HG02852 (cell line): ENCODE data around the gene CD28.
A peak's percentile ranks its signal among the peaks of the same experiment; 100 is the strongest.

ENCODE experiments used
- ATAC-seq: cut with Tn5 transposase; IDR thresholded peaks from one replicate; pipeline ENCODE4 v1.9.1; 2021; ENCODE audit warnings: mild to moderate bottlenecking, moderate library complexity; ENCODE audit not compliant: unreplicated experiment

Gene CD28

DNA sequence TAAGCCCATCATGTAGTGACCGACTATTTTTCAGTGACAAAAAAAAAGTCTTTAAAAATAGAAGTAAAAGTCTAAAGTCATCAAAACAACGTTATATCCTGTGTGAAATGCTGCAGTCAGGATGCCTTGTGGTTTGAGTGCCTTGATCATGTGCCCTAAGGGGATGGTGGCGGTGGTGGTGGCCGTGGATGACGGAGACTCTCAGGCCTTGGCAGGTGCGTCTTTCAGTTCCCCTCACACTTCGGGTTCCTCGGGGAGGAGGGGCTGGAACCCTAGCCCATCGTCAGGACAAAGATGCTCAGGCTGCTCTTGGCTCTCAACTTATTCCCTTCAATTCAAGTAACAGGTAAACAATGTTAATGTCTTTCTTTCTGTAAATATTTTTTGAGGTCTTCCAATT lies at the start of gene CD28:
CD28 (plus strand) TSS at position 237 of the 400 bp plus-strand sequence; CDS start at position 295, 58 bp downstream.
- peak; percentile 99 for ATAC-seq

DNA sequence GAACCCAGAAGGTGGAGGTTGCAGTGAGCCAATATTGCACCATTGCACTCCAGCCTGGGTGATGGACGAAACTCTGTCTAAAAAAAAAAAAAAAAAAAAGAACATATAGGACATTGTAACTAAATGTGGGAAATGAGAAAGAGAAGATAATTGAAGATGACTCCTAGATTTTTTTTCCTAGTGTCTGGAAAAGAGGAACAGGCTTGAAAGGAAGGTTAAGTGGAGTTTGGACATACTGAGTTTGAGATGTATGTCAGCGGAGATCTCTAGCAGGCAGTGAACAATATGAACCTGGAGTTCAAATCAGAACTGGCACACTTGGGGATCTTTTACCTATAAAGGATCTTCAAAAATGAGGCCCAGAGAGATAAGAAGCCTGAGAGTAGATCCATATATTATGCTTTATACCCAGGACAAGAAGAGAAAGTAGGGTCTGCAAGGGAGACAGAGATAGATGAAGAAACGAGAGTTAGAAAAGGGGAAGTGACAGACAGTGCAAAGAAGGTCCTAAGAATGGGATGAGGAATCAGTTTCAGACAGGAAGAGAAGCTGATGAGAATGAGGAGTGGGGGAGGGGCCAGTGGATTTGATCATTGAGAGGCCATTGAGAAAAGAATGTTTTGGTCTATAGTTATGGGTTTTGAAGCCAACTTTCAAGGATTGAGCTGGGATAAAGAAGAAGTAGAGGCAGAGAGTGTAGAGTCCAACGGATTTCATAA lies 46.9 kb upstream of the CD28 start:
- peak; percentile 72 for ATAC-seq

DNA sequence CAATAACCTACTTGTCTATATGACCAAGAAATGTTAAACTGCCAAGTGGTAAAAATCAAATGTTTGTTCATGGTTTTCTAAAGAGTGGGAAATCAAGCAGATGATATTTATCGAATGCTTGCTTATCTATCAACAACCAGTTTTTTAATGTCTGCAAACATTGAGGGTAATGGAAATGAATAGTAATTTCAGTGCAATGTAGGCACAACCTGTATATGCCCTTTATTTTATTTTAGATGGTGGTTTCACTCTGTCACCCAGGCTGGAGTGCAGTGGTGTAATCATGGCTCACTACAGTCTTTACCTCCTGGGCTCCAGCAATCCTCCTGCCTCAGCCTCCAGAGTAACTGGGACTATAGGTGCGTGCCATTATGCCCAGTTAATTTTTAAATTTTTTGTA lies 46.0 kb upstream of the CD28 start:
- no peak for ATAC-seq

DNA sequence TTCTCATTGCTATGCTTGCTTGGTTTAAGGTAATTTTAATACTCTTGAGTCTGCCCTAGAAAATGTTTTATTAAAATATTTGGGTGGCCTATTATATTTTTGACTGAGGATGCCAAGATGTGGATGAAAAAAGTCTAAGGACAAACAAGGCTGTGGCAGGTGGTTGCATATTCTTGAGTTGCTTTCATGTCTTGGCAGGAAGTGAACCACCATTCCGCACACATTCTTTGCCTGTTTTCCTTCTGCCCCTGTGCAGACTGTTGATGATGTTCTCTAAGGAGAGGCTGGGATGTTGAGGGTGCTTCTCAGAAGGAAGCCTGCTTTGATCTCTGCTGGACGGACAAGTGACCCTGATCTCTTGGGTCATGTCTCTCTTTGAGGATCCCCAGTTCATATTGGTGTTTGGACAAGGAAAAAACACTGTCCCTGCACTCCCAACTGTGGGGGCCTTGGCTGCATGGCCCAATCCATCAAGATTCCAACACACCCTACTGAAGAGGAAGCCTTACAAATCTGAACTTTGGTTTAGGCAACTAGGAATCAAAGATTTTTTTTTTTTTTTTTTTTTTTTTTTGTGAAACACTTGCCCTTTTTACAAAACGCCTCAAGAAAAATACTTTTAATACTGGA lies 45.0 kb upstream of the CD28 start:
- no peak for ATAC-seq

DNA sequence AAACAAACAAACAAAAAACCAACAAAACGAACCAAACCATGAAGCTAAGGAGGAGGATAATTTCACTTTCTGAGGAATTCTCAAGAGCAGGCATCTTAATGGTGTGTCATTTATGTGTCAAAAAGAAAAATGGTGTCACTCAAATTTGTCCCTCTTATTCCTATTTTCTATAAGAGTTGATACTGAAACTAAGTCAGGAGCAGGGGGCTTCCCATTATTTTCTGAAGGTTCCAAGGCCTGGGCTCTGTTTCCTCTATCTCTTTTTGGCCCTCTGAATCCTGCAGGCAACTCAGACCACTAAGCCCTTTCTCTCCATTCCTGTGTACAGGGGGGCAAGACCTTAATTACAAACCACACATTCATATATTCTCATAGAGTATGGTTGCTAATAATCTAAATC lies 44.0 kb upstream of the CD28 start:
- ATAC-seq = no peak

DNA sequence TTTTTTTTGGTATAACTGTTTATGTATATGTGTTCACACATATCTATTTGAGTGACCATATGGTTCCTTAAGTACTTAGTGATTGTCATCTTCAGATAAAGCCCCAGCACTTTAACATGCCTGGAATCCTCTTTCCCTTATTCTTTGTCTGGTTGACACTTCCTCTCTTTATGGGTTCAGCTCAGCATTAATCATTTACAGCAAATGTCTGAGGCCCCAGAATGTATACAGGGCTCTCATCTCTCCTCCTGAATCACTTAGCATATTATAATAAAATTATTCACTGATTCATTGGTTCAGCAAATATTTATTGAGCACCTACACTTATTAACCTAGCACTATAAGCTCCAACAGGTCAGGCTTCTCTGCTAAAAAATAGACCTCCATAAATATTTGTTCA lies 43.5 kb upstream of the CD28 start:
- ATAC-seq = no peak

DNA sequence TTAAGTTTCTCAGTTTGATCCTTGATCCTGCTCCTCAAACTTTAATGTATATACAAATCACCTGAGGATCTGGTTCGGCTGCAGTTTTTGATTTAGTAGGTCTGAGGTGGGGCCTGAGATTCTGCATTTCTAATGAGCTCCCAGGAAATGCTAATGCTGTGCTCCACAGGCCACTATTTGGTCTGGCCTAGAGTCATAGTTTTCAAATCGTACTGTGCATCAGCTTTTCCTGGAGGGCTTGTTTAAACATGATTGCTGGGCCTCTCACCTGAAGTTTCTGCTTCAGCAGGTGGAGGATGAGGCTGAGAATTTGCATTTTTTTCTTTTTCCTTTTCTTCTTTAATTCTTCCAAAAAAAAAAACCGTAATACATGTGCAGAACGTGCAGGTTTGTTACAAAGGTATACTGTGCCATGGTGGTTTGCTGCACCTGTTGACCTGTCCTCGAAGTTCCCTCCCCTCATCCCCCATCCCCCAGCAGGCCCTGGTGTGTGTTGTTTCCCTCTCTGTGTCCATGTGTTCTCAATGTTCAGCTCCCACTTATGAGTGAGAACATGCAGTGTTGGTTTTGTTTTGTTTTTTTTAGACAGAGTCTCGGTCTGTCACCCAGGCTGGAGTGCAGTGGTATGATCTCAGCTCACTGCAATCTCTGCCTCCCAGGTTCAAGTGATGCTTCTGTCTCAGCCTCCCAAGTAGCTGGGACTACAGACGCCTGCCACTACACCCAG lies 42.2 kb upstream of the CD28 start:
- no peak for ATAC-seq

DNA sequence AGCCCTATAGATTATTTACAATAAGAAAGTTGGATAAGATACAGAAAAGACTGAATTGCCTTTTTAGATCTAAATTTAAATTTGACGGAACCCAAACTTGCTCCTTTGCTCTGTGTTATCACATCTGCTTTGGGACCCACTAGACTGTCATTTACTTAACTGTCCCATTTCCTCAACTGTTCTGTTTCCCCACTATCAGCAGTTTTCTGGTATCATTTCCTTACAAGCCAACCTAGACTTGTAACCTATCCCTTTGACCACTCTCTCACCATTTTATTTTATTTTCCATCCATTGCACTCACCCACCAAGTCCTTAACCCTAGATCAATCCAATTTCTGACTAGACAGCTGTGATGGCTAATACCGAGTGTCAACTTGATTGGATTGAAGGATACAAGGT lies 38.6 kb upstream of the CD28 start:
- ATAC-seq = no peak

DNA sequence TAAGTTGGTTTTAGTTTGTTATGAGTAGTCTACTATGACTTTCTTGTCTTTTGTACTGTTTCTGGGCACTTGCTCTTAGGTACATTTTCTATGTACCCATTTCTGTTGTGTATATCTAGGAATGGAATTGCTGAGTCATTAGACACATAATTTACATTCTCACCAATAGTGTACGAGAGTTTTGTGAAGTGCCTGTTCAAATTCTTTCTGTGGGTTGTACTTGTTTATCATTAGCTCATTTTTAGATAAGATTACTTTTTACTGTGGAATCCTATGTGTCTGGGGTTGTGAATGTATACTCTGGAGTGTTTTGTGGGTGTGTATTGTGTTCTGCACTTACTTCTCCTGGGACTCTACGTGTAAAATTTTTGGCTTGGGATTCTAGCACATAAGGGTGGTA lies 36.6 kb upstream of the CD28 start:
- no peak for ATAC-seq

DNA sequence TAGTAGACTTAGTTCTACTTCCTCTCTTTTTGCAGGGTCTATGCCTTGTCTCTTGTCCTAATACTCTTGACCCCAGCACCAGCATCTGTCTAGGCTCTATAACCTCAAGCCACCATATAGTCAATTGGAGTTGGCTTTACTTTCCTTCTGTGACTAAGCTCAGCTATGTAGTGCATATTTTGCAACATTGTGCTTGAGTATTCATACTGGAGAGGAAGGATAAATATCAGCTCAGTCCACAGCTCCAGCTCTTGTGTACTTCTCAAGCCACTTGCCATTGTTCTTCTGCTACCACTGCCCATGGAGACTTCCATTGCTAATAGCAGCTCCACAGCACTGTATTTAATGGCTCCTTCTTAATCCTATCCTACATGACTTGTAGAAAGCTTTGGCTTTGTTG lies 35.5 kb upstream of the CD28 start:
- ATAC-seq = no peak

DNA sequence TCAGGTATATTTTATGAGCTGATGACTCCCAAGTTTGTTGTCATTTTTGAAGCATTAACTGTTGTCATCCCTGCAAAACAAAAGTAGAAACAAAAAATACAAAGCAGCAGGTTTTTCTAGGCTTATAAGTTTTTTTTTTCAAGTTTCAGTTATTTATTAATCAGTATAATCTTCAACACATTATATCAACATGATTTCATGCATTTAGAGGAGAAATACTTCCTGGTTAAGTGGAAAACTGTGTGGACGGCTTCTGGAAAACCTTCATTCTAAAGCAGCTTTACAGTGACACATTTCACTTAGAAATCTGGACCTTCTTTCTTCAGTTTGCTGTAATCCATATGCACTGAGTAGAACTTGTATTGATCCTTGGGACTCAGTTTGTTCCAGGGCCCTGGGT lies 34.6 kb upstream of the CD28 start:
- no peak for ATAC-seq

DNA sequence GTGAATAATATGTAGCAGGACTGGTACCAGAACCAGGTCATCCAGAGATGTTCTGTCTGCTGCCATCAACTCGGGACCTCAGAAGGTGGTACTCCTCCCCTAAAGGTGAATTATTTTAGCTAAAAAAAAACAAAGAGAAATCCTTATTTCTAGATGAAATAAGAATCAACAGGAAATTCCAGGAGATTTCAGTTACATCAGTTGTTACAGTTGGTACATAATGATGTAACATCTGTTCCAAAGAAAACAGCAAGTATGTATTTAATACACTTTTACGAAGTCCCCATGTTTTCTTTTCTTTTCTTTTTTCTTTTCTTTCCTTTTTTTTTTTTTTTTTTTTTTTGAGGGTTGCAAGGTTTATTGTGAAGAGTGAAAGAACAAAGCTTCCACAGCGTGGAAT lies 33.6 kb upstream of the CD28 start:
- ATAC-seq = no peak

DNA sequence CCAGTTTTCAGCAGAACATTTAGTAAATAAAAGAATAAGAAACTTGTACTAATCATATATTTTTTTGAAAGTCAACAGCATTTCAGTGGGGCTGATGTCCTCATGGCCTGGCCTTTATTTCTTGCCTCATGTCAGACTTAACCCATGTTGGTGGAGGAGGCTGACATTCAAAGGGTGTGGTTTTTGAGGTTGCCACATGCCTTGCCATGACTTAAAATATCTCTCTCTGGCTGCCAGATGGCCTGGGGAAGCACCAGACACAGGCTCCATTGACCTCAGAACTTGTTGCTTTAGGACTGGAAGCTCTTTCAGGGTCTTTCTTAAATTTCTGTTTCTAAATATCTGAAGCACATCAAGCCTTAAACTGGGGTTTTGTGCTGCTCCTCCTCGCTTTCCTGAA lies 32.5 kb upstream of the CD28 start:
- ATAC-seq = peak; percentile 100

DNA sequence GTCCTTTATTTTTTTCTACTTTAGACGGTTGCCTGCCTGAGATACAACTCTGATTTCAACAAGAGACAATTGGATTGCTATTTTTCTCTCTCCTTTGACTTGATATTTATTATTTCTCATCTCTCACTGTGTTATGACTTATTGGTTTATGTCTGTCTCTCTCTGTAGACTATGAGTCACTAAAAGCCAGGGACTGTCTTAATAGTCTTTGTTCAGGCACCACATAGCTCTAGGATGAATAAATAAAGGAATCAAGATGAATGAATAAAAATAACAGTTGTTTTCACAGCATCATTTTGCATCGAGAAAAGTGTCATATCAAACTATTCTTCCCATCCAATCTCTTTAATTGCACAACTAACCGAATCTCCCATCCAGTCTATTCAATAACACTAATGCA lies 31.4 kb upstream of the CD28 start:
- no peak for ATAC-seq

DNA sequence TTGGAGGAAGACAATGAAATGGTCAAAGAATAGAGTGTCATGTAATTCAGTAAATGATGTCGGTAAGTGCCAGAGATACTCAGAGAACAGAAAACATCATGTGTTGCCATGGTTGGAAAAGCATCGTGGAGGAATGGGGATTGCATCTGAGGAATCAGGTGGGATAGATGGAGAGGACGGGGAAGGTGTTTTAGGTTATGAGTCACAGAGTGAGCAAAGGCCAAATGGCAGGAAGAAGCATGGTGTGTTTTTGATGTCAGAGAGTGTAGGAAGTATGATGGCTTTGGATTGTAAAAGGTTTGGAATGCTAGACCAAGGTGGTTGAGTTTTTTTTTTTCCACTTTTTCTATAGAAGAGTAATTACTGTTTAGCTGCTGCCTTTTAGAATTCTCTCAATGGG lies 27.5 kb upstream of the CD28 start:
- no peak for ATAC-seq

DNA sequence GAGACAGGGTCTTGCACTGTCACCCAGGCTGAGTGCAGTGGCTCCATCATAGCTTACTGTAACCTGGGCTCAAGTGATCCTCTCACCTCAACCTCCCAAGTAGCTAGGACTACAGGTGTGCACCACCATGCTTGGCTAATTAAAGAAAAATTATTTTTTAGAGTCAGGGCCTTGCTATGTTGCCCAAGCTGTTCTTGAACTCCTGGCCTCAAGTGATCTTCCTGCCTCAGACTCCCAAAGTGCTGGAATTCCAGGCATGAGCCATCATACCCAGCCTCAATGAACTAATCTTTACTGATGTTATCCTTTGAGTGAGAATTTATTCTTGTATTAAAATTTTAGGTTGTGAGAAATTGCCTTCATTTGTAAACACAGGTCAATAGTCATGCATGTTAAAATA lies 27.0 kb upstream of the CD28 start:
- no peak for ATAC-seq

DNA sequence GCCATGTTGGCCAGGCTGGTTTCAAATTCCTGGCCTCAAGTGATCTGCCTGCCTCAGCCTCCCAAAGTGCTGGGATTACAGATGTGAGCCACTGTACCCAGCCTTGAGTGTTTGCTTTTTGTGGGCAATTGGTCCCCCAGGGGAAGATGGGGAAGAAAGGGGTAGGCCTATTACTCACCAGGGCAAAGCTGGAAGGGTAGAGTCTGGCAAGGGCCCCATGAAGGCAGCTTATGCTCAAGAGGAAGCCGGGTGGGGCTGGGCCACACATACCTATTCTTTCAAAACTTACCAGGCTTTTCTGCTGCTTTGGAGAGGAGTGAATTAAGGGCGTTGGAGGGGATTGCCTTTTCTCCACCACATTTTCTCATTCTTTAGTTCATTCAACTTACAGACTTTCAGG lies 24.5 kb upstream of the CD28 start:
- no peak for ATAC-seq

DNA sequence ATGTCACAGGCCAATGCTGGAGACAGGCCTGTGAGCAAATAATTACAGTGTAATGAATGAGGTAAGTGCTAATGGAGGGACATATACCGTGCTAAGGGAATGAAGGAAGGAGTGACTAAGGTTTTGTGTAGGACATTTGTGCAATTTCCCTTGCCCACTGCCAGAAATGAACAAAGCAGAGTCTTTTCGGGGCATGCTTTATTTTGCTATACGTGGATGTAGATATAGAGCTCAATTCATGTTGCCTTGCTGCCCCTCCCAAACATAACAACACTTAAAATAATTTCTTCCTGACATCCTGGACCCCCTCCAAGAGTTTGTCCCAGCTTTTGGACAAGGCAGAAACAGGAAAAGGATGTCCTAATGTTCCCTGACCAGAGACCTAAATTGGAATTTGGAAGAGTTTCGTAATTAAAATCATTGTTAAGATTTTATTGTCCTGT lies 23.7 kb upstream of the CD28 start:
- no peak for ATAC-seq

DNA sequence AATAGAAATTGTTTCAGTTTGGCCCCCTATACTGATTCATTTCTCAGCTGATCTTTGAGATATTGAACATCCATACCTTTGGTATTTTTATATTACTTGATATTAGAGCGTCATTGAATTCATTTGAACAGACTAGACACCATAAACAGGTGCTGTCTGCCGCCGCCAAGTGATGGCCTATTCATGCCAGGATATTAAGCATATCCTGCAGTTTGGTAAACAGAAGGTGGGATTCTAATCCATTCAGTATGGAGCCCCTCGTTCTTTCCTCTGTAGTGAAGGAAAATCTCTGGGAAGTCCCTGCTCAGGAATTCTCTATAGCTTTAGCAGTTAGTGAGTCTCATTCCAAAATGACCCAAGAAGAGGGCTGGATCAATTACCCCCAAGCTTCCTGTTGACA lies 23.0 kb upstream of the CD28 start:
- no peak for ATAC-seq

DNA sequence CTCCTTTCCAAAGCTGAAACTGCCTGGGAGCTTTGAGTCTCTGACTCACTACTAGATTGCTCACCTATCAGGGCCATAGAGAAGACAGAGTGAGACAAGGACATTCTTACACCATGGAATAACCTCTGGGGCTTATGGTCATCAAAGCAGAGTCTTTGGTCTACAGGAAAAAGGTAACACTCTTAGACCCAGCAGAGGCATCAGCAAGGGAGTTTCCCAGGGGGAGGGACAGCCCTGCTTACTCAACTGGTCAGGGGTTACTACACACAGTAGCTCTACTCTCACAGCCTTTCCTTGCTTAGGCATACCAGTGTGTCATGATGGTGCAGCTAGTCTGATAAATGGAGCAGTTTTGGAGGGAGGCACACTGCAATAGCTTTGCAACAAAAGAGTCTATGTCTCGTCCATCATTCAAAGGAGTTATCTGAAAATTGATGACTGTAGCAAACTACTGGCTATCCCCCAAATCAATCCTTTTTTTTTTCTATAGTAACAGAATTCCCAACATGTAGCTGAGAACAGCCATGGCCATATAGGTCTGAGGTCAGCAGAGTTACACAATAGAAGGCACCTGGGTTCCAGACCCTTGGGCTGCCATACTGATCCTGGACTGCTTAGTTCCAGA lies 22.4 kb upstream of the CD28 start:
- peak; percentile 92 for ATAC-seq

DNA sequence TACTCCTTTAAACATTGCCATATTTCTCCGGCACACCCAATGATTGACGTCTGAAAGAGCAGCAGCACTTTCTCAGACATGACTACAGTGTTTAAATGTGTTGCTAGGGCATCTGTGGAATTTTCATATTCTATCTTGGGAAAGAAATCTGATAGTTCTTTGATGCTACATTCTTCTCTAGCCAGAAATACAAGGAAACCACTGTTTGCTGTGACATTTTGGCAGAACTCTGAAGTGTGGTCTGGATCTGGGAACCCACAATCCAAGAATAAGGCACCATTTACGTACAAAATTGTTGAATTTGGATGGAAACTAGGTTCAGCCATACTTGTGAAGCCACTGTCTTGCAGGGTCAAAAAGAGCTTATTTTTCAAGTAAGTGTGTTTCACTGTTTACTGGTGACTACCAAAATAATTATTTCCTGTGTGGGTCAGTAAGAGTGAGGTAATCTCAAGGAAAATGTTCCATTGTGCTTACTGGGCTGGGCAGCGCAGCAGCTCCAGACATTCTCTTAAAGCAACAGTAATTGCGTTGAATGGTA lies 21.3 kb upstream of the CD28 start:
- ATAC-seq = no peak
